Uterus (tissue), 2 donors: ENCODE data around the gene SEPTIN5.

ENCODE experiments used
- POLR2A ChIP-seq, 2 donors: fragments of 450-650 bp; IDR thresholded peaks; one replicate each; pipeline ENCODE4 v1.6.1; 2016; ENCODE audit warnings: antibody characterized with exemption in 2 of 2, mild to moderate bottlenecking in 1 of 2, moderate library complexity in 1 of 2
- TF ChIP-seq, protein P1 (sequence below), 4 experiments: fragments of 200-600 bp in 2 of 4; fragments of 450-650 bp in 2 of 4; sonication (generic) in 2 of 4; IDR thresholded peaks; one replicate each; pipeline ENCODE4 v1.5.1; 2016 to 2019; ENCODE audit warnings: antibody characterized with exemption in 4 of 4, mild to moderate bottlenecking in 2 of 4, moderate library complexity in 1 of 4

- TF ChIP-seq, protein P1, sequence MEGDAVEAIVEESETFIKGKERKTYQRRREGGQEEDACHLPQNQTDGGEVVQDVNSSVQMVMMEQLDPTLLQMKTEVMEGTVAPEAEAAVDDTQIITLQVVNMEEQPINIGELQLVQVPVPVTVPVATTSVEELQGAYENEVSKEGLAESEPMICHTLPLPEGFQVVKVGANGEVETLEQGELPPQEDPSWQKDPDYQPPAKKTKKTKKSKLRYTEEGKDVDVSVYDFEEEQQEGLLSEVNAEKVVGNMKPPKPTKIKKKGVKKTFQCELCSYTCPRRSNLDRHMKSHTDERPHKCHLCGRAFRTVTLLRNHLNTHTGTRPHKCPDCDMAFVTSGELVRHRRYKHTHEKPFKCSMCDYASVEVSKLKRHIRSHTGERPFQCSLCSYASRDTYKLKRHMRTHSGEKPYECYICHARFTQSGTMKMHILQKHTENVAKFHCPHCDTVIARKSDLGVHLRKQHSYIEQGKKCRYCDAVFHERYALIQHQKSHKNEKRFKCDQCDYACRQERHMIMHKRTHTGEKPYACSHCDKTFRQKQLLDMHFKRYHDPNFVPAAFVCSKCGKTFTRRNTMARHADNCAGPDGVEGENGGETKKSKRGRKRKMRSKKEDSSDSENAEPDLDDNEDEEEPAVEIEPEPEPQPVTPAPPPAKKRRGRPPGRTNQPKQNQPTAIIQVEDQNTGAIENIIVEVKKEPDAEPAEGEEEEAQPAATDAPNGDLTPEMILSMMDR (IDR thresholded peaks at IDR 0.05), result no peak
- no peak for TF ChIP-seq POLR2A (IDR thresholded peaks at IDR 0.05)
Observed at GRCh38 chr22:19723983-19724827, 9.9 kb downstream of the SEPTIN5 start.
